ENCODE data around the gene GTF2IRD1.

Gene GTF2IRD1

DNA sequence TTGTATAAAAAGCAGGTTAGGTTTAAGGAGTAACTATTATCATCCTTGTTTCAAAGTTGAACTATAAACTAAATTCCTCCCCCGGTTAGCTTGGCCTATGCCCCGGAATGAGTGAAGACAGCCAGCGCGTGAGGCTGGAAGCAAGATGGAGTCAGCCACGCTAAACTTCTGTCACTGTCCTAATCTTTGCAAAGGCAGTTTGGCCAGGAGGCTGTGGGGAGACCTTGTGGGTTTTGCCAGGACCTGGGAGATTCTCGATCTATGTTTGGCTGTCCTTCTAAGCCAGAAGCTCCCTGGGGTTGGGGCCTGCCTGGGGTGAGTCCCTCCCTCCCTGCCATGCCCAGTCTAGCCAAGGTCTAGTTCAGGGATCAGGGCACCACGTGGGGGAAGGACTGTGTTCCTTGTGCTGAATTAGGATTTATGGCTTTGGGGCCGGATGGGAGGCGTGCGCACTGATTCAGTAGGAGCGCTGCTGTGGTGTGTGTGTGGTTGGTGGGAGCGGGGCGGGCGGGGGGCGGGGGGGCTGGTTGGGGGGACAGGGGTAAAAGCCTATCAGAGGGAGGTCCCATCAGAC, 871 bp upstream of the GTF2IRD1 start:
- DNase-seq (ENCODE audit: low read depth): no peak
- no peak overlapping the region for H3K4me3 ChIP-seq (ENCODE audit: low read depth, low read length)
- TF ChIP-seq CTCF (IDR thresholded peaks at IDR 0.05; ENCODE audit: insufficient read depth, low read depth, low read length, missing control alignments): no peak

GRCh38 chr7:74454021-74454924, 567 bp downstream of the GTF2IRD1 start:
- no peak for TF ChIP-seq CTCF (IDR thresholded peaks at IDR 0.05; ENCODE audit: insufficient read depth, low read depth, low read length, missing control alignments)
- peak overlapping the region; percentile 31 for H3K4me3 ChIP-seq (ENCODE audit: low read depth, low read length)
- DNase-seq (ENCODE audit: low read depth): no peak

- DNase-seq (ENCODE audit: low read depth): no peak
- H3K4me3 ChIP-seq (ENCODE audit: low read depth, low read length): no peak overlapping the region
These were observed 1.2 kb downstream of the GTF2IRD1 start for GRCh38 chr7:74454925-74455288.

GRCh38 chr7:74455291-74455804, 1.6 kb downstream of the GTF2IRD1 start:
- TF ChIP-seq CTCF (IDR thresholded peaks at IDR 0.05; ENCODE audit: insufficient read depth, low read depth, low read length, missing control alignments): no peak
- H3K4me3 ChIP-seq (ENCODE audit: low read depth, low read length): no peak overlapping the region
- no peak for DNase-seq (ENCODE audit: low read depth)

More at GRCh38 chr7:74454925-74455288, 1.2 kb downstream of the GTF2IRD1 start:
- TF ChIP-seq CTCF (IDR thresholded peaks at IDR 0.05; ENCODE audit: insufficient read depth, low read depth, low read length, missing control alignments): no peak

GRCh38 chr7:74455928-74456327, 2.2 kb downstream of the GTF2IRD1 start:
- TF ChIP-seq CTCF (IDR thresholded peaks at IDR 0.05; ENCODE audit: insufficient read depth, low read depth, low read length, missing control alignments): no peak
- DNase-seq (ENCODE audit: low read depth): no peak
- H3K4me3 ChIP-seq (ENCODE audit: low read depth, low read length): no peak overlapping the region

DNA sequence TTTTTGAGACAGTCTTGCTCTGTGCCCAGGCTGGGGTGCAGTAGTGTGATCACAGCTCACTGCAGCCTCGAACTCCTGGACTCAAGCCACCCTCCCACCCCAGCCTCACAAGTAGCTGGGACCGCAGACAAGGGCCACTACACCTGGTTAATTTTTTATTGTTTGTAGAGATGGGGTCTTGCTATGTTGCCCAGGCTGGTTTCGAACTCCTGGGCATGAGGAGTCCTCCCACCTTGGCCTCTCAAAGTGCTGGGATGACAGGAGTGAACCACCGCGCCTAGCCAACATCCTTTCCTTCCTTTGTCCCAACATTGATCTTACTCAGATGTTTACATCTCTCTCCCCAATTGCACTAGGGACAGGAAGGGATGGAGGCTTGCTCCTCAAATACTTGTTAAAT, 3.3 kb downstream of the GTF2IRD1 start:
- H3K4me3 ChIP-seq (ENCODE audit: low read depth, low read length): no peak overlapping the region
- no peak for DNase-seq (ENCODE audit: low read depth)
- TF ChIP-seq CTCF (IDR thresholded peaks at IDR 0.05; ENCODE audit: insufficient read depth, low read depth, low read length, missing control alignments): no peak
